ENCODE data around the gene BID.
"Not testable (repeated sequence)": the region's sequence is repeated elsewhere in the genome, so short reads cannot be mapped to it uniquely, and the experiment has no call there.

Gene BID

DNA sequence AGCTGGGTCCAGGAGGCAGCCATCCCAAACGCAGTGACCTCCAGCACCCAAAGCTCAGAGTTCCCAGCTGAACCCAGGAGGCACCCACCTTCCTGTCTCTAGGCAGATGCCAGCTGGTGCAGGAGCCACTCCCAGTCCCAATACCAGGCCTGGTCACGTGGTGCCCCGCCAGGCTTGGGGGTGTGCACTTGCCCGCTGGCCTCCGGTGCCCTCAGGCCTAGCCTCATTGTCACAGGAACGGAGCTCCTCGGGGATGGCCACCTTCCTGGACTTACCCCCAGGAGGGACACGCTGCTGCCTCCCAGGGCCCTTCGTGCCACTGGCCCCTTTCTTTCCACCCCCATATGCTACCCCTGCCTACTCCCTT lies 4.6 kb downstream of the BID start:
- peaks cover 8% of the 10 kb centered on the region; the same call in 1 of the 2 replicates for H3K36me3 ChIP-seq (ENCODE audit: control insufficient read depth, low read length)
- no peak overlapping the region for H3K4me2 ChIP-seq (ENCODE audit: low read length)
- H3F3A ChIP-seq (ENCODE audit: control insufficient read depth, insufficient read depth), result peaks cover 3% of the 10 kb centered on the region
- H3K9me3 ChIP-seq (ENCODE audit: control insufficient read depth, insufficient read depth, low read length), result no peaks in the 10 kb centered on the region
- H3K27ac ChIP-seq (ENCODE audit: low read depth, low read length), result no peak overlapping the region
- TF ChIP-seq EZH2phosphoT487 (IDR thresholded peaks at IDR 0.05; ENCODE audit: borderline replicate concordance, low read length), result no peak
- TF ChIP-seq, protein P1, sequence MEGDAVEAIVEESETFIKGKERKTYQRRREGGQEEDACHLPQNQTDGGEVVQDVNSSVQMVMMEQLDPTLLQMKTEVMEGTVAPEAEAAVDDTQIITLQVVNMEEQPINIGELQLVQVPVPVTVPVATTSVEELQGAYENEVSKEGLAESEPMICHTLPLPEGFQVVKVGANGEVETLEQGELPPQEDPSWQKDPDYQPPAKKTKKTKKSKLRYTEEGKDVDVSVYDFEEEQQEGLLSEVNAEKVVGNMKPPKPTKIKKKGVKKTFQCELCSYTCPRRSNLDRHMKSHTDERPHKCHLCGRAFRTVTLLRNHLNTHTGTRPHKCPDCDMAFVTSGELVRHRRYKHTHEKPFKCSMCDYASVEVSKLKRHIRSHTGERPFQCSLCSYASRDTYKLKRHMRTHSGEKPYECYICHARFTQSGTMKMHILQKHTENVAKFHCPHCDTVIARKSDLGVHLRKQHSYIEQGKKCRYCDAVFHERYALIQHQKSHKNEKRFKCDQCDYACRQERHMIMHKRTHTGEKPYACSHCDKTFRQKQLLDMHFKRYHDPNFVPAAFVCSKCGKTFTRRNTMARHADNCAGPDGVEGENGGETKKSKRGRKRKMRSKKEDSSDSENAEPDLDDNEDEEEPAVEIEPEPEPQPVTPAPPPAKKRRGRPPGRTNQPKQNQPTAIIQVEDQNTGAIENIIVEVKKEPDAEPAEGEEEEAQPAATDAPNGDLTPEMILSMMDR (IDR thresholded peaks at IDR 0.05; ENCODE audit: low read depth, low read length, poor library complexity, severe bottlenecking), result no peak
- peaks cover 16% of the 10 kb centered on the region for H4K20me1 ChIP-seq (ENCODE audit: control insufficient read depth, insufficient read depth, low read depth, low read length)
- no peak overlapping the region for H3K4me3 ChIP-seq (ENCODE audit: low read length)
- peaks cover 84% of the 10 kb centered on the region for H3K79me2 ChIP-seq (ENCODE audit: control insufficient read depth, low read length)
- no peaks in the 10 kb centered on the region for H3K9me2 ChIP-seq (replicated peaks; ENCODE audit: control insufficient read depth, low read length)
- no peaks in the 10 kb centered on the region for H3K27me3 ChIP-seq (ENCODE audit: control insufficient read depth, low read length)
- peaks cover 32% of the 10 kb centered on the region for H3K4me1 ChIP-seq (ENCODE audit: control insufficient read depth, low read length)

DNA sequence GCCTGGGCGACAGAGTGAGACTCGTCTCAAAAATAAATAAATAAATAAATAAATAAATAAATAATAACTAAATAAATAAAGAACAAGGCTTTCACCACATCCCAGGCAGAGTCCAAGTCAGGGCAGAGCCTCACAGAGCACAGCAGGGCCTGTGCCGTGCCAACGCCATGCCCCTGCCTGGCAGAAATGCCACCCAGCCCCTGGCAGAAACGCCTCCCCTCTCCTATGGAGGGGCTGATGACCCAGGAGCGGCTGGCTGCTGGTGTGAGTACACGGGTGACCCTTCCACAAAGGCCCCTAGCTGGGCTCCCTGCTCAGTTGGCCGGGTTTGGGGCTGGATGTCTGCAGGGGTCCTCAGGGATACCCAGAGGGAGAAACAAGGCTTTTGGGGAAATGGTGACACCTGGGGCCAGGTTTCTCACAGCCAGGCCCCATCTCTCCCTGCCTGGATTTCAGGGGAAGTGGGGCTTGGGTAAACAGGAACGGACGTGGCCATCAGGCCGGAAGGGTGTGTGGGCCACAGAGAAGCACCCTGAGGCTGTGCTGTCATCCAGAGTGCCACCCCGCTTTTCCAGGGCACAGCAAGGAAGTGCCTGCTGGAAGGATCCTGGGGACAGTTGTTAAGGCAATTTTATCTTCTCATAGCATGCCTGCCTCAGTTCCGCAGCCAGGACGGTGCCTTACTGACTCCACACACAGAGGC lies 5.1 kb downstream of the BID start:
- no peak overlapping the region for H3K4me3 ChIP-seq (ENCODE audit: low read length)
- H3K4me1 ChIP-seq (ENCODE audit: control insufficient read depth, low read length), result peaks cover 29% of the 10 kb centered on the region
- H3K4me2 ChIP-seq (ENCODE audit: low read length), result no peak overlapping the region
- H3K9me3 ChIP-seq (ENCODE audit: control insufficient read depth, insufficient read depth, low read length), result no peaks in the 10 kb centered on the region
- no peaks in the 10 kb centered on the region for H3K9me2 ChIP-seq (replicated peaks; ENCODE audit: control insufficient read depth, low read length)
- no peaks in the 10 kb centered on the region for H3K27me3 ChIP-seq (ENCODE audit: control insufficient read depth, low read length)
- H4K20me1 ChIP-seq (ENCODE audit: control insufficient read depth, insufficient read depth, low read depth, low read length), result peaks cover 16% of the 10 kb centered on the region
- TF ChIP-seq EZH2phosphoT487 (IDR thresholded peaks at IDR 0.05; ENCODE audit: borderline replicate concordance, low read length), result no peak
- TF ChIP-seq, protein P1 (IDR thresholded peaks at IDR 0.05; ENCODE audit: low read depth, low read length, poor library complexity, severe bottlenecking), result no peak
- peaks cover 89% of the 10 kb centered on the region for H3K79me2 ChIP-seq (ENCODE audit: control insufficient read depth, low read length)
- H3K36me3 ChIP-seq (ENCODE audit: control insufficient read depth, low read length), result peaks cover 8% of the 10 kb centered on the region; the same call in 1 of the 2 replicates
- no peaks in the 10 kb centered on the region for H3F3A ChIP-seq (ENCODE audit: control insufficient read depth, insufficient read depth)
- no peak overlapping the region for H3K27ac ChIP-seq (ENCODE audit: low read depth, low read length)

DNA sequence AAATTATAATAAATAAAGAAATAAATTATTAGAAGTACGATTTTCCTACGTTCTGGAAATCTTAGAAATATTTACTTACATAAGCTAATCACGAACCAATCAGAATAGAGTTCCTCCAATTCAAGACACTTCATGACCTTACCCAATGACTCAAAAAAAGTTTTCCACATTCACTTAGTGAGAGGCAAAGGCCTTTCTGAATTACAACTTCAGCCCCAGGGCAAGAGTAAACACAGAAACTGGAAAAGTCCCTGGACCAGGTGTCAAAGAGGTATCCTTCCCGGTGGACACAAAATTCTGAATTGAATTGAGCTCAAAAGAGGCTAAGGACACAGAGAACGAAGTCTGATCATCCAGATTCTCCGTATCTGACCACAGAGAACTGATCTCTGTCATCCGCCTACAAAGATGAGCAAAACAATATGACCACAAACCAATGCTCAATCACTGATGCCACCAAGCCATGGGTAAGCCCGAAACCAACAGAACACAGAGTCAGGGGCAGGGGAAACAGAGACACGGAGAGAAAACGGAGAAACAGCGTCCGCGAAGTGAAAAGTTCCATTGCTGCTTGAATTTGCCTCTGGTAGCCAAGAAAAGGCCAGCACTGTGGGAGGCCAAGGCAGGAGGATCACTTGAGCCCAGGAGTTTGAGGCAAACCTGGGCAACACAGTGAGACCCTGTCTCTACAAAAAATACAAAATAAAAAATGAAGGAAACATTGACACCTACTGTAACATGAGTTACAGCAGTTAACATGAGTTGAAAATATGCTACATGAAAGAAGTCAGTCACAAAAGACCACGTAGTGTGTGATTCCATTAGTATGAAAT lies 6.8 kb downstream of the BID start:
- Histone ChIP-seq H4K20me1 (ENCODE audit: control insufficient read depth, insufficient read depth, low read depth, low read length) (peaks cover 11% of the 10 kb centered on the region), H3K9me3 (ENCODE audit: control insufficient read depth, insufficient read depth, low read length) (no peaks in the 10 kb centered on the region), H3K27me3 (ENCODE audit: control insufficient read depth, low read length) (no peaks in the 10 kb centered on the region), H3K9me2 (replicated peaks; ENCODE audit: control insufficient read depth, low read length) (no peaks in the 10 kb centered on the region), H3F3A (ENCODE audit: control insufficient read depth, insufficient read depth) (no peaks in the 10 kb centered on the region), H3K4me1 (ENCODE audit: control insufficient read depth, low read length) (peaks cover 21% of the 10 kb centered on the region), H3K4me2 (ENCODE audit: low read length) (no peak overlapping the region), H3K79me2 (ENCODE audit: control insufficient read depth, low read length) (peaks cover 92% of the 10 kb centered on the region), H3K27ac (ENCODE audit: low read depth, low read length) (no peak overlapping the region), H3K4me3 (ENCODE audit: low read length) (no peak overlapping the region), H3K36me3 (ENCODE audit: control insufficient read depth, low read length) (peaks cover 8% of the 10 kb centered on the region; the same call in 1 of the 2 replicates)
- TF ChIP-seq EZH2phosphoT487 (IDR thresholded peaks at IDR 0.05; ENCODE audit: borderline replicate concordance, low read length), result no peak
- TF ChIP-seq, protein P1 (IDR thresholded peaks at IDR 0.05; ENCODE audit: low read depth, low read length, poor library complexity, severe bottlenecking), result no peak

DNA sequence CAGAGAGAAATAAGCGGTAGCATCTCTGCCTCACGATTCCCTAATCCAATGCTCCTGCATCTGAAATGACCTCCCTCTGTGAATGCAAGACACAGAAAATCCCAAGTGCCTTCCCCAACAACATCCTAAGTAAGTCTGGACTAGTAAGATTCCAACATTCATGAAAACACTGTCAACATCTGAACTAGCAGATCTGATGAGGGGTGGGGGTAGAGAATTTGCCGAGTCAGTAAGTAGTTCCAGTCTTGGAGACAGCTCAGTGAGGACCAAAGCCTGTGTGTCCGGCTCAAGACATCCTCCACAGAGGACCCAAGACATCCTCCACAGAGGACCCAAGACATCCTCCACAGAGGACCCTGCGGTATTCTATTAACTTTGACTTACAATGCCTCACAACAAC lies 9.4 kb downstream of the BID start:
- not testable (repeated sequence) for H3K27me3 ChIP-seq (ENCODE audit: control insufficient read depth, low read length); H3K9me2 ChIP-seq (replicated peaks; ENCODE audit: control insufficient read depth, low read length); H3K36me3 ChIP-seq (ENCODE audit: control insufficient read depth, low read length); H3K4me3 ChIP-seq (ENCODE audit: low read length); H3K9me3 ChIP-seq (ENCODE audit: control insufficient read depth, insufficient read depth, low read length); H3K4me1 ChIP-seq (ENCODE audit: control insufficient read depth, low read length); H3K27ac ChIP-seq (ENCODE audit: low read depth, low read length); H4K20me1 ChIP-seq (ENCODE audit: control insufficient read depth, insufficient read depth, low read depth, low read length); H3F3A ChIP-seq (ENCODE audit: control insufficient read depth, insufficient read depth); H3K4me2 ChIP-seq (ENCODE audit: low read length)
- peaks cover 86% of the 10 kb centered on the region for H3K79me2 ChIP-seq (ENCODE audit: control insufficient read depth, low read length)

Data from DOHH2 (cell line).